AG04449 (cell line): ENCODE data around the gene SBF2.
A peak's percentile ranks its signal among the peaks of the same experiment; 100 is the strongest.

ENCODE experiments used
- CTCF ChIA-PET: fragments of 350-600 bp; formaldehyde crosslinking; extraction: SDS; loops from one replicate; lab custom pipeline; 2021; ENCODE audit warnings: antibody characterized with exemption; lab: Yijun Ruan, JAX
- POLR2A ChIA-PET: fragments of 400-600, 350-600 bp; formaldehyde crosslinking; extraction: SDS; loops from one replicate; lab custom pipeline; 2020; ENCODE audit warnings: antibody characterized with exemption, inconsistent platforms; lab: Yijun Ruan, JAX
- DNase-seq: peaks from one replicate; pipeline ENCODE4 v3.0.0-alpha.2; 2010; ENCODE audit warnings: low read depth, low spot score
- H3K4me3 ChIP-seq: 2 replicates; pipeline ENCODE4 v1.5.1; 2011; ENCODE audit warnings: low read depth, mild to moderate bottlenecking, control low read depth, low read length
- TF ChIP-seq, protein P1 (sequence below): IDR thresholded peaks from one replicate; pipeline ENCODE4 v1.5.1; 2011; ENCODE audit warnings: mild to moderate bottlenecking, moderate library complexity, low read length, control low read depth, inconsistent platforms; ENCODE audit not compliant: insufficient read depth; ENCODE audit errors: missing control alignments

The SBF2 gene

GRCh38 chr11:10275714-10276113 lies 18.3 kb downstream of the SBF2 start:
- TF ChIP-seq, protein P1, sequence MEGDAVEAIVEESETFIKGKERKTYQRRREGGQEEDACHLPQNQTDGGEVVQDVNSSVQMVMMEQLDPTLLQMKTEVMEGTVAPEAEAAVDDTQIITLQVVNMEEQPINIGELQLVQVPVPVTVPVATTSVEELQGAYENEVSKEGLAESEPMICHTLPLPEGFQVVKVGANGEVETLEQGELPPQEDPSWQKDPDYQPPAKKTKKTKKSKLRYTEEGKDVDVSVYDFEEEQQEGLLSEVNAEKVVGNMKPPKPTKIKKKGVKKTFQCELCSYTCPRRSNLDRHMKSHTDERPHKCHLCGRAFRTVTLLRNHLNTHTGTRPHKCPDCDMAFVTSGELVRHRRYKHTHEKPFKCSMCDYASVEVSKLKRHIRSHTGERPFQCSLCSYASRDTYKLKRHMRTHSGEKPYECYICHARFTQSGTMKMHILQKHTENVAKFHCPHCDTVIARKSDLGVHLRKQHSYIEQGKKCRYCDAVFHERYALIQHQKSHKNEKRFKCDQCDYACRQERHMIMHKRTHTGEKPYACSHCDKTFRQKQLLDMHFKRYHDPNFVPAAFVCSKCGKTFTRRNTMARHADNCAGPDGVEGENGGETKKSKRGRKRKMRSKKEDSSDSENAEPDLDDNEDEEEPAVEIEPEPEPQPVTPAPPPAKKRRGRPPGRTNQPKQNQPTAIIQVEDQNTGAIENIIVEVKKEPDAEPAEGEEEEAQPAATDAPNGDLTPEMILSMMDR: no peak
- CTCF ChIA-PET: no interaction called here
- POLR2A ChIA-PET: no interaction called here
- no peak overlapping the region for H3K4me3 ChIP-seq
- DNase-seq: no peak

GRCh38 chr11:10274726-10275125 lies 19.3 kb downstream of the SBF2 start:
- DNase-seq: peak; percentile 56
- ChIA-PET CTCF (interaction anchor here (1.3 kb wide), 1 partner anchor 67 kb away, joined by 3 read pairs; no protein-coding TSS in a partner anchor), POLR2A (no interaction called here)
- H3K4me3 ChIP-seq: no peak overlapping the region
- TF ChIP-seq, protein P1: no peak

DNA sequence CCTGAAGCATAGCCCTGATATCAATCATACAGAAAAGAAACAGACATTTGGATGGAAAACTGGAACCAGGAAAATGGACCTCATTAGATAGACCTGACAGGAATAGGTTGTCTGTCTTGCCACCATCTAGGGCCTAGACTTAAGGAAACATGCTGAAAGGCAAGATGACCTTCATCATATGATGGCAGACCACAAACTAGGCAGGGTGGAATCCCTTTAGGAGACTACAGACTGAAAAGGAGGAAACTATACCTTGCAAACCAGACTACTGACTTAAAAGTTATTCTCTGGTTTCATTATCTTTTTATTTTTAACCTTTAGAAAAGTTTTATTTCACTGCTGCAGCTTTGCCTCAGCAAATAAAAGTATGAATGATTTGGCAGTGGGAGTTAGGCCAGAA lies 20.3 kb downstream of the SBF2 start:
- CTCF ChIA-PET: interaction anchor here (1.3 kb wide), 1 partner anchor 66 kb away, joined by 3 read pairs; no protein-coding TSS in a partner anchor
- POLR2A ChIA-PET: no interaction called here

GRCh38 chr11:10272132-10272531 lies 21.9 kb downstream of the SBF2 start:
- H3K4me3 ChIP-seq: no peak overlapping the region
- DNase-seq: no peak
- TF ChIP-seq, protein P1: no peak
- ChIA-PET CTCF (no interaction called here), POLR2A (no interaction called here)

More for the DNA sequence above, 20.3 kb downstream of the SBF2 start:
- H3K4me3 ChIP-seq: no peak overlapping the region
- TF ChIP-seq, protein P1: no peak
- no peak for DNase-seq

- TF ChIP-seq, protein P1: no peak
- ChIA-PET CTCF (interaction anchor here (1.0 to 1.4 kb wide), 2 partner anchors 14 to 60 kb away, joined by 3 to 4 read pairs; no protein-coding TSS in a partner anchor), POLR2A (interaction anchor here (1.0 kb wide), 1 partner anchor 36 kb away, joined by 3 read pairs; the partner anchor contains the start of gene ADM)
- no peak overlapping the region for H3K4me3 ChIP-seq
- no peak for DNase-seq
Measured at GRCh38 chr11:10268746-10269488, 25.1 kb downstream of the SBF2 start.

GRCh38 chr11:10267821-10268220 lies 26.2 kb downstream of the SBF2 start:
- no peak overlapping the region for H3K4me3 ChIP-seq
- TF ChIP-seq, protein P1: no peak
- CTCF ChIA-PET: interaction anchor here (1.1 to 2.2 kb wide), 2 partner anchors 11 to 36 kb away, joined by 3 to 8 read pairs; no protein-coding TSS in a partner anchor
- POLR2A ChIA-PET: no interaction called here
- DNase-seq: no peak
